Heart left ventricle (tissue), 16 donors: ENCODE data around the gene C3orf22. TPM values are rescaled to one million over a fixed set of nuclear protein-coding genes. Genes with fewer than 3 reads are reported as not detected.
A peak's percentile ranks its signal among the peaks of the same experiment; 100 is the strongest.

Experiments
- ATAC-seq, 4 donors: fragments of 200-7000 bp; cut with Tn5 transposase; one replicate each; pipeline ENCODE4 v1.9.1; 2020 to 2022; ENCODE audit warnings: moderate library complexity in 4 of 4, mild to moderate bottlenecking in 3 of 4, moderate number of reproducible peaks in 1 of 4
- DNase-seq, 5 donors: peaks; one replicate each; pipeline ENCODE4 v3.0.0-alpha.2; 2020
- H3K27ac ChIP-seq, 12 donors: fragments of 200-600 bp; sonication (generic) in 4 of 12; one replicate each; pipeline versions ENCODE4 v1.5.0 to v1.8.0; 2016 to 2022; ENCODE audit warnings: mild to moderate bottlenecking in 2 of 12
- H3K27me3 ChIP-seq, 9 donors: fragments of 200-600 bp; sonication (generic) in 2 of 9; one replicate each; pipeline versions ENCODE4 v1.5.1 to v1.8.0; 2016 to 2022; ENCODE audit warnings: mild to moderate bottlenecking in 3 of 9
- H3K36me3 ChIP-seq, 9 donors: fragments of 200-600 bp; sonication (generic) in 2 of 9; one replicate each; pipeline versions ENCODE4 v1.5.0 to v1.8.0; 2018 to 2022; ENCODE audit warnings: mild to moderate bottlenecking in 2 of 9
- H3K4me1 ChIP-seq, 12 donors: fragments of 200-600 bp; sonication (generic) in 4 of 12; one replicate each; pipeline versions ENCODE4 v1.5.0 to v1.8.0; 2016 to 2022; ENCODE audit warnings: mild to moderate bottlenecking in 3 of 12
- H3K4me3 ChIP-seq, 12 donors: fragments of 200-600 bp; sonication (generic) in 4 of 12; one replicate each; pipeline versions ENCODE4 v1.5.0 to v1.8.0; 2017 to 2022; ENCODE audit warnings: mild to moderate bottlenecking in 9 of 12, moderate library complexity in 4 of 12
- H3K9me3 ChIP-seq, 12 donors: fragments of 200-600 bp; sonication (generic) in 4 of 12; one replicate each; pipeline versions ENCODE4 v1.5.0 to v1.8.0; 2016 to 2022; ENCODE audit warnings: mild to moderate bottlenecking in 1 of 12
- CTCF ChIP-seq, 12 donors: fragments of 200-600 bp; sonication (generic) in 4 of 12; IDR thresholded peaks; one replicate each; pipeline versions ENCODE4 v1.5.0 to v1.8.0; 2018 to 2022; ENCODE audit warnings: antibody characterized with exemption in 12 of 12, mild to moderate bottlenecking in 5 of 12
- POLR2A ChIP-seq, 2 donors: fragments of 450-650 bp; IDR thresholded peaks; one replicate each; pipeline ENCODE4 v1.6.1; 2017; ENCODE audit warnings: antibody characterized with exemption in 2 of 2, mild to moderate bottlenecking in 2 of 2, moderate library complexity in 2 of 2
- WGBS, 4 donors: extraction: QIAGEN DNeasy Blood & Tissue Kit in 2 of 4; methylation state at CpG; one replicate each; pipeline versions ENCODE4 v1.1.5 to v1.1.7; 2013 to 2018; 5-methylcytosine and 5-hydroxymethylcytosine counted together
- intact Hi-C, 10 donors: fragments of 100-400 bp; cut with DNase I; formaldehyde crosslinking; loops; one replicate each; pipeline versions ENCODE4 v1.11.1 to v1.14.2; 2022
- polyA plus RNA-seq, 2 donors: library from polyadenylated mRNA; stranded (reverse); fragments of 200-250 nt; gene quantifications; one replicate each; pipeline ENCODE4 v1.2.3, GENCODE V29; 2013
- total RNA-seq, 9 donors: library from RNA; depleted of rRNA in 2 of 9; stranded (reverse); fragments of >200 nt in 2 of 9; fragmentation: NEBNext Ultra II Directional in 3 of 9; extraction: Animal tissue kit (Norgen Biotek cat#: 25700) in 3 of 9; gene quantifications; one replicate each; pipeline versions ENCODE4 v1.1.0 to v1.2.4, GENCODE V29; 2016 to 2023
- donor health status: ischemic (EF 13 %, LVEDD 7.1; RV severe dilation, severe dysfunction).
- donor health status: healthy with polysubstance abuse.
- donor health status: DM: no; HTN: yes; CAD: no.
- donor health status: DM: no; HTN: no; CAD: no.
- donor health status: ischemic (EF 25% LVEDD 6.9; RV normal size, moderate dysfunction).
- donor health status: ischemic (EF 25% LVEDD 5.7; RV mildly dilated, moderate dysfunction).
- donor health status: healthy.
- donor health status: DM: yes; HTN: yes; CAD: no.
- donor health status: ischemic (EF 35%, LVEDD 5.7; RV mildly dilated, moderate dysfunction).
- donor health status: nonischemic (EF 11% LVEDD 7.7; RV severe dilation, severe dysfunction).
- donor health status: DM: yes; HTN: yes; CAD: no.
- donor health status: PGD.
- donor health status: ischemic (EF 29% LVEDD 5.4; RV normal size, mild dysfunction).
- donor health status: nonischemic (EF 23%, LVEDD 6.1; RV moderate dilation, normal function).

The C3orf22 gene
- total and polyA plus RNA-seq, 11 donors: not detected

GRCh38 chr3:126525091-126525852 lies 33.5 kb downstream of the C3orf22 start:
- TF ChIP-seq POLR2A (IDR thresholded peaks at IDR 0.05): no peak
- no peak for TF ChIP-seq CTCF (IDR thresholded peaks at IDR 0.05)
- ATAC-seq: no peak
- Histone ChIP-seq H3K4me3 (peak overlapping the region in 2 of 12 donors; percentile 54 to 58), H3K27me3 (peaks cover 0 to 20% (median 7%) of the 10 kb centered on the region in 9 donors), H3K36me3 (no peaks in the 10 kb centered on the region), H3K27ac (no peak overlapping the region), H3K4me1 (peaks cover 0 to 37% (median 9%) of the 10 kb centered on the region in 12 donors), H3K9me3 (no peaks in the 10 kb centered on the region)
- intact Hi-C loops: loop anchor here in 6 of 10 donors (5.0 to 10.0 kb wide), 4 partner anchors 42 to 1020 kb away; partner anchors contain the start of gene TXNRD3 (in 1 of the 6)
- DNase-seq: peak in 3 of 5 donors; percentile 16 to 40 (median 18)
- WGBS, 4 donors: 78 to 89% (median 82%) methylated on average over 6 to 12 of the region's 12 CpGs

- Histone ChIP-seq H3K27me3 (peaks cover 0 to 20% (median 7%) of the 10 kb centered on the region in 9 donors), H3K4me3 (peak overlapping the region; percentile 23 to 58 (median 50)), H3K27ac (peak overlapping the region in 5 of 12 donors; percentile 17 to 42 (median 29)), H3K9me3 (no peaks in the 10 kb centered on the region), H3K4me1 (peaks cover 0 to 29% (median 8%) of the 10 kb centered on the region in 12 donors), H3K36me3 (no peaks in the 10 kb centered on the region)
- TF ChIP-seq CTCF (IDR thresholded peaks at IDR 0.05) (no peak), POLR2A (IDR thresholded peaks at IDR 0.05) (no peak)
- peak in 2 of 4 donors; percentile 9 to 13 for ATAC-seq
- intact Hi-C loops: loop anchor here in 9 of 10 donors (5.0 to 10.0 kb wide), 7 partner anchors 43 to 1023 kb away; partner anchors contain the start of gene TXNRD3 (in 1 of the 9)
- 7 to 29% (median 11%) methylated on average over 10 to 31 of the region's 31 CpGs for WGBS, 4 donors
- peak in 3 of 5 donors; percentile 32 to 76 (median 39) for DNase-seq
Measured at GRCh38 chr3:126524429-126524988, 34.2 kb downstream of the C3orf22 start.

DNA sequence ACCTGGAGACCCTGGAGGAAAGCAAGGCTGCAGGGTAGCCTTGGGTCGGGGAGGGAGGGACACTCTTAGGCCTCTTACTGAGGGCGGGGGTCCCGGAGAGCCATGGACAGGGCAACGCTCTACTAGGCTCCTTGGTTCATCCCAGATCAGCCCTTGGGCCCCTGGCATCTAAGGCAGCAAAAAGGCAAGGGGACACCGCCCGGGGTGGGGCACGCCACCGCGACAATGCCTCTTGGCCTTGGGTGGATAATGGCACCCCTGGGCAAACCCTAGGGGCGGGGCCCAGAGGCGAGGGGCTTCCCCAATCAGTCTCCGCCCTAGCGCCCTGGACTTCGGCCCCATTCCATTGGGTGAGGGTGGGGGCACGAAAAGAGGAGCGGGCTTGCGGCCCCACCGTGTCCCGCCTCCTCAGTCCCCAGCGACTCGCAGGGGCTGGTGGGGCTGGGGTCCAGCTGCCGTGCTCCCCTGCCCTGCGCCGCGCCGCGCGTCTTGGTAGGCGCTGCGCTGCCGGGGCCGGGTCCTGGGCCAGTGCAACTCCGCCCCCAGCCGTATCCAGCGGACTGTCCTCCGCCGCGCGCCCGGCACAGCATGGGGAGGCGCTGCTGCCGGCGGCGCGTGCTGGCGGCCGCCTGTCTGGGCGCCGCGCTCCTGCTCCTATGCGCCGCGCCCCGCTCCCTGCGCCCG lies 34.8 kb downstream of the C3orf22 start, which contains the start of gene CHST13:
CHST13 (plus strand) TSS at position 411 of the 684 bp plus-strand sequence; CDS start at position 589, 178 bp downstream.
- peaks cover 0 to 23% (median 5%) of the 10 kb centered on the region in 12 donors for H3K4me1 ChIP-seq
- H3K4me3 ChIP-seq: peak within 1 kb of the TSS; percentile 23 to 58 (median 50)
- WGBS, 4 donors: 6 to 9% (median 7%) methylated on average over 33 to 56 of the region's 56 CpGs
- H3K27ac ChIP-seq: peak within 1 kb of the TSS in 5 of 12 donors; percentile 17 to 42 (median 29)
- DNase-seq: peak in 3 of 5 donors; percentile 68 to 78 (median 75)
- ATAC-seq: peak in 3 of 4 donors; percentile 56 to 83 (median 73)
- TF ChIP-seq CTCF (IDR thresholded peaks at IDR 0.05) (peak in 1 of 12 donors; percentile 18), POLR2A (IDR thresholded peaks at IDR 0.05) (no peak)
- intact Hi-C loops: loop anchor here in 9 of 10 donors (2.0 to 10.0 kb wide), 8 partner anchors 43 to 1023 kb away; partner anchors contain the start of gene TXNRD3 (in 1 of the 9)
- H3K36me3 ChIP-seq: no peaks in the 10 kb centered on the region
- H3K27me3 ChIP-seq: peaks cover 0 to 20% (median 7%) of the 10 kb centered on the region in 9 donors
- no peaks in the 10 kb centered on the region for H3K9me3 ChIP-seq
